H1 (cell line): ENCODE results near the gene PACSIN2. TPM values are rescaled to one million over a fixed set of nuclear protein-coding genes. Genes with fewer than 3 reads are reported as not detected.

ENCODE experiments used
- CREB1 ChIP-seq: IDR thresholded peaks from 2 replicates; pipeline ENCODE4 v1.6.1; 2012; ENCODE audit warnings: inconsistent platforms
- EP300 ChIP-seq, 2 experiments: IDR thresholded peaks; 1 replicate in 1 of 2; 2 replicates in 1 of 2; pipeline ENCODE4 v1.6.1; 2011 to 2012; ENCODE audit warnings: low read depth in 2 of 2, low read length in 2 of 2, mild to moderate bottlenecking in 2 of 2, borderline replicate concordance in 1 of 2, inconsistent platforms in 1 of 2, moderate library complexity in 1 of 2
- RNF2 ChIP-seq: fragments of 200-900, 300-1000 bp; sonication (generic); IDR thresholded peaks from 2 replicates; pipeline ENCODE4 v1.7.1; 2016; ENCODE audit warnings: borderline replicate concordance, low read depth, mild to moderate bottlenecking, antibody characterized with exemption, low read length; ENCODE audit not compliant: poor library complexity, severe bottlenecking; ENCODE audit errors: missing control alignments
- RXRA ChIP-seq: IDR thresholded peaks from 2 replicates; pipeline ENCODE4 v1.6.1; 2011; ENCODE audit warnings: low read depth, mild to moderate bottlenecking, low read length, moderate library complexity; ENCODE audit not compliant: insufficient read depth
- SIN3A ChIP-seq, 2 experiments: IDR thresholded peaks in 1 of 2; conservative IDR thresholded peaks in 1 of 2; 2 replicates each; pipeline ENCODE4 v1.6.1; 2011 to 2012; ENCODE audit warnings: low read length in 2 of 2, improper control_type of control experiment in 1 of 2, low read depth in 1 of 2, mild to moderate bottlenecking in 1 of 2
- TEAD4 ChIP-seq: IDR thresholded peaks from 2 replicates; pipeline ENCODE4 v1.6.1; 2012; ENCODE audit warnings: low read depth, low read length, inconsistent platforms, mixed read lengths
- polyA plus RNA-seq, 7 experiments: library from polyadenylated mRNA; depleted of rRNA in 3 of 7; stranded (reverse) in 5 of 7; unstranded in 2 of 7; fragments of >200 nt in 5 of 7; fragments of 200-250 nt in 2 of 7; gene quantifications; 1 replicate in 5 of 7; 2 replicates in 1 of 7; 4 replicates in 1 of 7; pipeline versions ENCODE4 v1.2.1 to v1.2.3, GENCODE V29; 2011 to 2013; ENCODE audit warnings: missing spikeins in 2 of 7, mixed read lengths in 2 of 7
- total RNA-seq: library from RNA; stranded (reverse); fragmentation: NEBNext Ultra II Directional; extraction: Animal tissue kit (Norgen Biotek cat#: 25700); gene quantifications from 2 replicates; pipeline ENCODE4 v1.2.1, GENCODE V29; 2021

The PACSIN2 gene
- total and polyA plus RNA-seq, 2 of the 8 experiments (the other 6 are each of a cell fraction or from before 2014, with no cell fraction given) = 44.8 to 64.2 TPM

DNA sequence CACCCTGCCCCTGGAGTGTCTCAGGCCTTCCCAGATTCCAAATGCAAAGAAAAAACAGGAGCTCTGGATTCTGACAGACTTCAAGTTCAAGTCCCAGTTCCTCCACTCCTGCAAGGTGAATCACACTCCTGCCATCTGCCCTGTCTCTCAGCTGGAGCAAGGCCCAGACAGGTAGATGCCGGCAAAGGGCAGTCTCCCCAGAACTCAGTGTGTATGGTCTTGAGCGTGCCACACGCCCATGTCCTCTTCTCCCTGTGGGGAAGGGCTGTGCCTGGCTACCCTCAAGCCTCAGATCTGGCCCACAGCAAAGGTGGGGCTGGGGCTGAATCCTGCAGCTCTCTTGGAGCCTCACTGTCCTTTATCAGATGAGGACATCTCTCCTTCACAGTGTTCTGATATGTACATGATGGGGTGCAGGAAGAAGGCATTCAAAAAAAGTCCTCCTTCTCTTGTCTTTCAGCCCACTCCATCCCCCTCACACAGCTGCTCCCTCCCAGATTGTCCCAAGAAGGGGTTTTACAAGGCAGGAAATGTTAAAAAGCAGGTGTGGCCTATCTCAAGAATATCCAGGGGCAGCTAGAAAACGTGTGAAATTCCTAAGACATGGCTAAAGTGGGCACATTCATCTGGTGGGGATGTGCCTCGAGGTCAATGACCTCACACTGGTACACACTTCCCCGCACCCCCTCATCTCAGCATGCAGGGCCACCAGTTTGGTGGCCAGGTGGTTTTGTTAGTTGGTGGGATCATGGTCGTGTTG, 130.2 kb downstream of the PACSIN2 start (continued):
- no peak for TF ChIP-seq RNF2
- TF ChIP-seq CREB1 = no peak
- no peak for TF ChIP-seq RXRA
- TF ChIP-seq SIN3A (conservative IDR thresholded peaks at IDR 0.05 in 1 of 2, IDR thresholded peaks at IDR 0.05 in 1 of 2; ENCODE audit: low read depth in 1 of 2, low read length in 2 of 2) = no peak
- no peak for TF ChIP-seq EP300 (IDR thresholded peaks at IDR 0.05; ENCODE audit: borderline replicate concordance in 1 of 2, low read depth in 2 of 2, low read length in 2 of 2)
- TF ChIP-seq TEAD4 = no peak
- TF ChIP-seq, all 59 proteins: peak for 0
